ENCODE measurements around the gene NOBOX. TPM values are rescaled to one million over a fixed set of nuclear protein-coding genes. Genes with fewer than 3 reads are reported as not detected.
A peak's percentile ranks its signal among the peaks of the same experiment; 100 is the strongest.

NOBOX gene
- total RNA-seq (not detected), polyA plus RNA-seq (not detected)
- long read RNA-seq, donor 1, result 0 reads
- long read RNA-seq, donor 2, result 0 reads
- long read RNA-seq, donor 3, result 0 reads
- long read RNA-seq, donor 4, result 0 reads
- long read RNA-seq, donor 5, result 0 reads

DNA sequence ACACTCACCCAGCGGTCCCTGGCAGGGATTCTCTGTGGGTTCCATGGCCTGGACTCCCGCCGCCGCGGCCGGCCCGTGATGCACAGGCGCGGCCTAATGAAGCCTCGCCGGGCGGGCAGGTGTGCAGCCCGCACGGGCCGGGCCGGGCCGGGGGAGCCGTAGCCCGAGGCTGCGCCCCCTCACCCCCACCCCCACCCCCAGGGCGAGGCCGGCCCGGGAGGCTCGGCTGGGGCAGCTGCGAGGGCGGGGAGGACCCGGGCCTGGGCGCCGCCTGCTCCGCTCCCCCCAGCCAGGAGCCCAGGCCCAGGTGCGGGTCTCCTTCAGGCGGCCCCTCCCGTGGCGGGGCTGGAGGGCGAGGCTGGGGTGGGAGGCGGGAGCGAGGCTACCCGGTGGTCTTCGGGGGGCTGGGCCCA lies at the start of gene NOBOX:
TSS of gene NOBOX (minus strand) at position 45 of the 413 bp plus-strand sequence.
- Histone ChIP-seq H3K36me3 (ENCODE audit: control insufficient read depth in 4 of 4, insufficient read depth in 4 of 4, low read length in 4 of 4) (no peaks in the 10 kb centered on the region), H3K27me3 (ENCODE audit: control insufficient read depth in 3 of 3, insufficient read depth in 3 of 3, low read length in 2 of 3) (peaks cover 0 to 7% (median 0%) of the 10 kb centered on the region in 3 donors), H3K9me3 (ENCODE audit: control insufficient read depth in 4 of 4, insufficient read depth in 3 of 4, low read length in 3 of 4) (no peaks in the 10 kb centered on the region), H3K9ac (ENCODE audit: insufficient read depth in 1 of 2, low read length in 2 of 2) (no peak within 1 kb of the TSS), H3K27ac (ENCODE audit: low read depth in 1 of 2, low read length in 1 of 2) (no peak within 1 kb of the TSS), H3K4me3 (no peak within 1 kb of the TSS), H3K4me1 (ENCODE audit: control insufficient read depth in 5 of 5, insufficient read depth in 5 of 5, low read length in 5 of 5) (peaks cover 0 to 4% (median 0%) of the 10 kb centered on the region in 5 donors)
- ATAC-seq (ENCODE audit: insufficient read depth, low FRiP score), result no peak
- TF ChIP-seq, protein P1, sequence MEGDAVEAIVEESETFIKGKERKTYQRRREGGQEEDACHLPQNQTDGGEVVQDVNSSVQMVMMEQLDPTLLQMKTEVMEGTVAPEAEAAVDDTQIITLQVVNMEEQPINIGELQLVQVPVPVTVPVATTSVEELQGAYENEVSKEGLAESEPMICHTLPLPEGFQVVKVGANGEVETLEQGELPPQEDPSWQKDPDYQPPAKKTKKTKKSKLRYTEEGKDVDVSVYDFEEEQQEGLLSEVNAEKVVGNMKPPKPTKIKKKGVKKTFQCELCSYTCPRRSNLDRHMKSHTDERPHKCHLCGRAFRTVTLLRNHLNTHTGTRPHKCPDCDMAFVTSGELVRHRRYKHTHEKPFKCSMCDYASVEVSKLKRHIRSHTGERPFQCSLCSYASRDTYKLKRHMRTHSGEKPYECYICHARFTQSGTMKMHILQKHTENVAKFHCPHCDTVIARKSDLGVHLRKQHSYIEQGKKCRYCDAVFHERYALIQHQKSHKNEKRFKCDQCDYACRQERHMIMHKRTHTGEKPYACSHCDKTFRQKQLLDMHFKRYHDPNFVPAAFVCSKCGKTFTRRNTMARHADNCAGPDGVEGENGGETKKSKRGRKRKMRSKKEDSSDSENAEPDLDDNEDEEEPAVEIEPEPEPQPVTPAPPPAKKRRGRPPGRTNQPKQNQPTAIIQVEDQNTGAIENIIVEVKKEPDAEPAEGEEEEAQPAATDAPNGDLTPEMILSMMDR (IDR thresholded peaks at IDR 0.05; ENCODE audit: control extremely low read depth, extremely low read depth), result no peak
- no peak for DNase-seq
- 96 to 99% methylated on average over 32 to 39 of the region's 39 CpGs for WGBS, 2 donors

- no peaks in the 10 kb centered on the region for H3K27me3 ChIP-seq (ENCODE audit: control insufficient read depth in 3 of 3, insufficient read depth in 3 of 3, low read length in 2 of 3)
- DNase-seq (no peak), ATAC-seq (ENCODE audit: insufficient read depth, low FRiP score) (no peak)
- WGBS, 2 donors, result 87 to 92% methylated on average over 5 of the region's 5 CpGs
- H3K27ac ChIP-seq (ENCODE audit: low read depth in 1 of 2, low read length in 1 of 2), result no peak overlapping the region
- TF ChIP-seq, protein P1 (IDR thresholded peaks at IDR 0.05; ENCODE audit: control extremely low read depth, extremely low read depth), result no peak
- peaks cover 0 to 1% (median 0%) of the 10 kb centered on the region in 5 donors for H3K4me1 ChIP-seq (ENCODE audit: control insufficient read depth in 5 of 5, insufficient read depth in 5 of 5, low read length in 5 of 5)
- H3K36me3 ChIP-seq (ENCODE audit: control insufficient read depth in 4 of 4, insufficient read depth in 4 of 4, low read length in 4 of 4), result peaks cover 0 to 4% (median 0%) of the 10 kb centered on the region in 4 donors
- no peak overlapping the region for H3K4me3 ChIP-seq
- peaks cover 0 to 2% (median 0%) of the 10 kb centered on the region in 4 donors for H3K9me3 ChIP-seq (ENCODE audit: control insufficient read depth in 4 of 4, insufficient read depth in 3 of 4, low read length in 3 of 4)
- H3K9ac ChIP-seq (ENCODE audit: insufficient read depth in 1 of 2, low read length in 2 of 2), result no peak overlapping the region
Measured at GRCh38 chr7:144452064-144452463, 48.6 kb upstream of the NOBOX start.

GRCh38 chr7:144445590-144445989 lies 42.1 kb upstream of the NOBOX start:
- DNase-seq (peak in 1 of 3 donors; percentile 16), ATAC-seq (ENCODE audit: insufficient read depth, low FRiP score) (no peak)
- WGBS, 2 donors, result 67 to 100% methylated on average over 1 of the region's 1 CpG
- H3K27ac ChIP-seq (ENCODE audit: low read depth in 1 of 2, low read length in 1 of 2), result no peak overlapping the region
- H3K9ac ChIP-seq (ENCODE audit: insufficient read depth in 1 of 2, low read length in 2 of 2), result no peak overlapping the region
- H3K27me3 ChIP-seq (ENCODE audit: control insufficient read depth in 3 of 3, insufficient read depth in 3 of 3, low read length in 2 of 3), result no peaks in the 10 kb centered on the region
- H3K9me3 ChIP-seq (ENCODE audit: control insufficient read depth in 4 of 4, insufficient read depth in 3 of 4, low read length in 3 of 4), result peaks cover 0 to 2% (median 0%) of the 10 kb centered on the region in 4 donors
- no peak overlapping the region for H3K4me3 ChIP-seq
- peaks cover 0 to 4% (median 0%) of the 10 kb centered on the region in 5 donors for H3K4me1 ChIP-seq (ENCODE audit: control insufficient read depth in 5 of 5, insufficient read depth in 5 of 5, low read length in 5 of 5)
- TF ChIP-seq, protein P1 (IDR thresholded peaks at IDR 0.05; ENCODE audit: control extremely low read depth, extremely low read depth), result no peak
- no peaks in the 10 kb centered on the region for H3K36me3 ChIP-seq (ENCODE audit: control insufficient read depth in 4 of 4, insufficient read depth in 4 of 4, low read length in 4 of 4)

Data from lung (tissue), 16 donors.